B cell (primary cell): ENCODE data around the gene REEP2. TPM values are rescaled to one million over a fixed set of nuclear protein-coding genes. Genes with fewer than 3 reads are reported as not detected.

Source experiments
- ATAC-seq: fragments of 200-7000 bp; cut with Tn5 transposase; one replicate; pipeline ENCODE4 v1.10.0; 2021; ENCODE audit warnings: low read depth, mild to moderate bottlenecking, moderate number of reproducible peaks, moderate library complexity
- CTCF ChIA-PET: fragments of 350-600 bp; sonication (Branson Sonifier 250); formaldehyde crosslinking; loops from one replicate; lab custom pipeline; 2021; ENCODE audit warnings: antibody characterized with exemption, inconsistent platforms; lab: Charles Lee
- POLR2A ChIA-PET: fragments of 350-600 bp; sonication (Branson Sonifier 250); formaldehyde crosslinking; loops from one replicate; lab custom pipeline; 2021; ENCODE audit warnings: antibody characterized with exemption; lab: Charles Lee
- DNase-seq: peaks from one replicate; pipeline ENCODE4 v3.0.0; 2013
- H2AFZ ChIP-seq: 2 replicates; pipeline ENCODE4 v1.6.1; 2012; ENCODE audit warnings: mild to moderate bottlenecking, low read depth, low read length; ENCODE audit not compliant: insufficient read depth, poor library complexity, severe bottlenecking
- H3K27ac ChIP-seq, 2 donors: 1 replicate in 1 of 2; 2 replicates in 1 of 2; pipeline ENCODE4 v1.5.1; 2012 to 2013; ENCODE audit warnings: low read length in 2 of 2, mild to moderate bottlenecking in 2 of 2, moderate library complexity in 1 of 2
- H3K27me3 ChIP-seq, 4 experiments: fragments of 200-600 bp in 1 of 4; sonication (generic) in 1 of 4; replicated peaks in 1 of 4; 1 replicate in 2 of 4; 2 replicates in 2 of 4; pipeline versions ENCODE4 v1.6.1 to v1.7.0; 2013 to 2016; ENCODE audit warnings: low read length in 3 of 4, mild to moderate bottlenecking in 2 of 4, mixed read lengths in 1 of 4, moderate library complexity in 1 of 4; ENCODE audit not compliant: insufficient read depth in 4 of 4, control insufficient read depth in 3 of 4; ENCODE audit errors: control extremely low read depth in 1 of 4
- H3K36me3 ChIP-seq, 2 experiments: replicated peaks in 1 of 2; 1 replicate in 1 of 2; 2 replicates in 1 of 2; pipeline versions ENCODE4 v1.6.1 to v1.7.1; 2013; ENCODE audit warnings: low read length in 1 of 2; ENCODE audit not compliant: insufficient read depth in 2 of 2, control insufficient read depth in 1 of 2; ENCODE audit errors: control extremely low read depth in 1 of 2, extremely low read depth in 1 of 2
- H3K4me1 ChIP-seq, 2 donors: fragments of 200-600 bp in 1 of 2; sonication (generic) in 1 of 2; 1 replicate in 1 of 2; 2 replicates in 1 of 2; pipeline versions ENCODE4 v1.5.1 to v1.6.1; 2013 to 2017; ENCODE audit warnings: low read length in 2 of 2; ENCODE audit not compliant: control insufficient read depth in 2 of 2, insufficient read depth in 2 of 2
- H3K4me2 ChIP-seq: replicated peaks from 2 replicates; pipeline ENCODE3; 2012; ENCODE audit warnings: mild to moderate bottlenecking, low read depth, low read length; ENCODE audit not compliant: poor library complexity, severe bottlenecking
- H3K4me3 ChIP-seq, 5 experiments: fragments of 200-600 bp in 1 of 5; sonication (generic) in 1 of 5; 1 replicate in 3 of 5; 2 replicates in 2 of 5; pipeline versions ENCODE4 v1.5.1 to v1.7.0; 2011 to 2016; ENCODE audit warnings: low read length in 4 of 5, mild to moderate bottlenecking in 4 of 5, low read depth in 2 of 5, control low read depth in 1 of 5, moderate library complexity in 1 of 5; ENCODE audit not compliant: insufficient read depth in 1 of 5; ENCODE audit errors: control extremely low read depth in 1 of 5, extremely low read depth in 1 of 5
- H3K79me2 ChIP-seq: fragments of 200-600 bp; sonication (generic); one replicate; pipeline ENCODE4 v1.6.0; 2016; ENCODE audit warnings: low read length; ENCODE audit not compliant: control insufficient read depth, insufficient read depth
- H3K9ac ChIP-seq: fragments of 200-600 bp; sonication (generic); 2 replicates; pipeline ENCODE4 v1.6.1; 2017; ENCODE audit warnings: mild to moderate bottlenecking, low read length, moderate library complexity
- H3K9me3 ChIP-seq, 3 donors: one replicate each; pipeline versions ENCODE4 v1.6.1 to v1.7.1; 2013; ENCODE audit warnings: low read length in 2 of 3; ENCODE audit not compliant: control insufficient read depth in 2 of 3, insufficient read depth in 1 of 3; ENCODE audit errors: control extremely low read depth in 1 of 3
- H4K20me1 ChIP-seq: 2 replicates; pipeline ENCODE4 v1.6.0; 2012; ENCODE audit warnings: mild to moderate bottlenecking, low read length; ENCODE audit not compliant: insufficient read depth, control insufficient read depth, poor library complexity, severe bottlenecking
- H3K27ac Mint-ChIP-seq: one replicate; pipeline ENCODE4 v1.8.0; 2021; ENCODE audit warnings: mixed read lengths
- H3K27me3 Mint-ChIP-seq: one replicate; pipeline ENCODE4 v1.8.0; 2021; ENCODE audit warnings: mixed read lengths
- H3K4me1 Mint-ChIP-seq: one replicate; pipeline ENCODE4 v1.8.0; 2021; ENCODE audit warnings: mixed read lengths
- H3K4me3 Mint-ChIP-seq: one replicate; pipeline ENCODE4 v1.8.0; 2021; ENCODE audit warnings: mixed read lengths
- H3K9me3 Mint-ChIP-seq: one replicate; pipeline ENCODE4 v1.8.0; 2022; ENCODE audit warnings: mixed read lengths; ENCODE audit not compliant: insufficient read depth
- CTCF ChIP-seq: fragments of 200-600 bp; IDR thresholded peaks from one replicate; pipeline ENCODE4 v1.8.0; 2022; ENCODE audit warnings: antibody characterized with exemption, mild to moderate bottlenecking
- EZH2 ChIP-seq: IDR thresholded peaks from 2 replicates; pipeline ENCODE4 v1.6.1; 2012; ENCODE audit warnings: borderline replicate concordance, low read depth, mild to moderate bottlenecking, moderate library complexity, low read length; ENCODE audit not compliant: insufficient read depth, poor library complexity, severe bottlenecking
- WGBS: methylation state at CpG from one replicate; pipeline ENCODE4 v1.1.5; 2013; ENCODE audit warnings: missing lambda C conversion rate; ENCODE audit not compliant: insufficient coverage; 5-methylcytosine and 5-hydroxymethylcytosine counted together
- intact Hi-C: fragments of 100-400 bp; cut with micrococcal nuclease; formaldehyde crosslinking; loops from one replicate; pipeline ENCODE4 v1.10.0; 2022
- polyA plus RNA-seq: library from polyadenylated mRNA; depleted of rRNA; stranded (reverse); fragments of >200 nt; gene quantifications from 2 replicates; pipeline ENCODE4 v1.2.3, GENCODE V29; 2012
- small RNA-seq: library from RNA; depleted of rRNA; stranded (forward); fragments of <200 nt; gene quantifications from one replicate; pipeline ENCODE3, GENCODE V24; 2012; ENCODE audit warnings: low replicate concordance, low read depth; ENCODE audit not compliant: insufficient read length
- total RNA-seq, 2 donors: library from RNA; stranded (reverse); fragments of 120-200 nt in 1 of 2; gene quantifications; 1 replicate in 1 of 2; 2 replicates in 1 of 2; pipeline versions ENCODE4 v1.2.3 to v1.2.4, GENCODE V29; 2013 to 2022

The REEP2 gene
- total and polyA plus RNA-seq, 2 donors (not counting 1 experiment from before 2014, with no cell fraction given), result 0.20 TPM; not detected in 1

GRCh38 chr5:138495351-138495750, 56.5 kb downstream of the REEP2 start:
- peaks cover 18% of the 10 kb centered on the region for H3K27me3 Mint-ChIP-seq
- no peaks in the 10 kb centered on the region for H3K36me3 ChIP-seq
- intact Hi-C loops, result no loop called here
- H3K79me2 ChIP-seq, result no peaks in the 10 kb centered on the region
- H3K4me1 ChIP-seq, result peaks cover 19% of the 10 kb centered on the region in 2 donors
- DNase-seq, result no peak
- H3K9me3 ChIP-seq, result peaks cover 0 to 16% (median 0%) of the 10 kb centered on the region in 3 donors
- H3K4me1 Mint-ChIP-seq, result peaks cover 6% of the 10 kb centered on the region
- peaks cover 17% of the 10 kb centered on the region for H4K20me1 ChIP-seq
- ChIA-PET CTCF (interaction anchor here (0.9 to 1.0 kb wide), 2 partner anchors 30 to 141 kb away, joined by 3 to 5 read pairs; partner anchors contain the start of gene EGR1), POLR2A (no interaction called here)
- no peaks in the 10 kb centered on the region for H3K9me3 Mint-ChIP-seq
- 80% methylated on average over 2 of the region's 7 CpGs for WGBS
- H3K9ac ChIP-seq, result no peak overlapping the region
- peaks cover 0 to 33% (median 22%) of the 10 kb centered on the region in 4 experiments for H3K27me3 ChIP-seq
- no peak overlapping the region for H3K27ac Mint-ChIP-seq
- TF ChIP-seq EZH2 (no peak), CTCF (no peak)
- H2AFZ ChIP-seq, result no peak overlapping the region
- no peak for ATAC-seq
- H3K4me3 Mint-ChIP-seq, result no peak overlapping the region
- H3K4me3 ChIP-seq, result no peak overlapping the region
- no peak overlapping the region for H3K4me2 ChIP-seq
- H3K27ac ChIP-seq, result no peak overlapping the region

Small RNA genes within 50 kb of the gene (small RNA-seq; reads per million reads assigned to genes)
- gene AC113403.1, result not detected

Other genes starting within 250 kb of the REEP2 start
- 29.7 and 35.4 TPM in 2 replicates for gene CDC23, start 225.7 kb upstream of the REEP2 start, total RNA-seq
- 11.8 and 18.3 TPM in 2 replicates for gene CDC23, start 225.7 kb upstream of the REEP2 start, polyA plus RNA-seq
- gene GFRA3, start 164.4 kb upstream of the REEP2 start, total RNA-seq, result not detected in 2 replicates
- gene GFRA3, start 164.4 kb upstream of the REEP2 start, polyA plus RNA-seq, result not detected in 2 replicates
- gene CDC25C, start 107.3 kb upstream of the REEP2 start, total RNA-seq, result not detected in 2 replicates
- 0.03 TPM in 1 of 2 replicates, not detected in the other for gene CDC25C, start 107.3 kb upstream of the REEP2 start, polyA plus RNA-seq
- gene FAM53C, start 100.8 kb upstream of the REEP2 start, total RNA-seq, result 29.3 and 29.8 TPM in 2 replicates
- 44.9 and 62.9 TPM in 2 replicates for gene FAM53C, start 100.8 kb upstream of the REEP2 start, polyA plus RNA-seq
- 99.9 and 110 TPM in 2 replicates for gene KDM3B, start 86.4 kb upstream of the REEP2 start, total RNA-seq
- 41.8 and 59.8 TPM in 2 replicates for gene KDM3B, start 86.4 kb upstream of the REEP2 start, polyA plus RNA-seq
- gene EGR1, start 26.4 kb downstream of the REEP2 start, total RNA-seq, result 12.9 and 13.7 TPM in 2 replicates
- gene EGR1, start 26.4 kb downstream of the REEP2 start, polyA plus RNA-seq, result 80.6 and 212 TPM in 2 replicates
- 50.5 and 50.8 TPM in 2 replicates for gene ETF1, start 104.2 kb downstream of the REEP2 start, total RNA-seq
- 10.2 and 51.9 TPM in 2 replicates for gene ETF1, start 104.2 kb downstream of the REEP2 start, polyA plus RNA-seq
- gene HSPA9, start 136.3 kb downstream of the REEP2 start, total RNA-seq, result 139 and 142 TPM in 2 replicates
- gene HSPA9, start 136.3 kb downstream of the REEP2 start, polyA plus RNA-seq, result 66.5 and 175 TPM in 2 replicates